Stimulated activated CD8-positive, alpha-beta memory T cell treated with anti-CD3 and anti-CD28 coated beads, Interleukin-15, amount 100 ng/mL, for 48 hours (primary cell): ENCODE measurements around the gene GRIK3.

Experiments used
- DNase-seq, 2 donors: peaks; one replicate each; pipeline ENCODE4 v3.0.0-alpha.2; 2020; ENCODE audit warnings: low read depth in 2 of 2

GRIK3 gene

GRCh38 chr1:36829961-36830360 is 204.4 kb downstream of the GRIK3 start:
- DNase-seq, result no peak

GRCh38 chr1:36829066-36829465 is 205.2 kb downstream of the GRIK3 start:
- DNase-seq, result no peak

GRCh38 chr1:36825226-36825625 is 209.1 kb downstream of the GRIK3 start:
- DNase-seq, result no peak

GRCh38 chr1:36824390-36824861 is 209.9 kb downstream of the GRIK3 start:
- DNase-seq, result no peak

GRCh38 chr1:36822648-36823047 is 211.7 kb downstream of the GRIK3 start:
- DNase-seq, result no peak

- DNase-seq, result no peak
Observed at GRCh38 chr1:36821386-36821785, 212.9 kb downstream of the GRIK3 start.

GRCh38 chr1:36818771-36819170 is 215.5 kb downstream of the GRIK3 start:
- no peak for DNase-seq

GRCh38 chr1:36816348-36816747 is 218.0 kb downstream of the GRIK3 start:
- no peak for DNase-seq

GRCh38 chr1:36814774-36815173 is 219.5 kb downstream of the GRIK3 start:
- no peak for DNase-seq

- DNase-seq, result no peak
Observed at GRCh38 chr1:36814083-36814482, 220.2 kb downstream of the GRIK3 start.

- no peak for DNase-seq
Observed at GRCh38 chr1:36807262-36807661, 227.1 kb downstream of the GRIK3 start.

GRCh38 chr1:36805979-36806640 is 228.2 kb downstream of the GRIK3 start:
- no peak for DNase-seq

- no peak for DNase-seq
Observed at GRCh38 chr1:36804669-36805314, 229.5 kb downstream of the GRIK3 start.

- no peak for DNase-seq
Observed at GRCh38 chr1:36803868-36804570, 230.3 kb downstream of the GRIK3 start.

GRCh38 chr1:36802018-36802417 is 232.3 kb downstream of the GRIK3 start:
- DNase-seq, result no peak

- no peak for DNase-seq
Observed at GRCh38 chr1:36797761-36798160, 236.6 kb downstream of the GRIK3 start.

- no peak for DNase-seq
Observed at GRCh38 chr1:36796733-36797132, 237.6 kb downstream of the GRIK3 start.

- no peak for DNase-seq
Observed at GRCh38 chr1:36796106-36796590, 238.2 kb downstream of the GRIK3 start.

GRCh38 chr1:36794460-36794859 is 239.9 kb downstream of the GRIK3 start:
- no peak for DNase-seq

GRCh38 chr1:36793452-36793851 is 240.9 kb downstream of the GRIK3 start:
- DNase-seq, result no peak

- DNase-seq, result no peak
Observed at GRCh38 chr1:36792292-36792691, 242.0 kb downstream of the GRIK3 start.

GRCh38 chr1:36790191-36790590 is 244.1 kb downstream of the GRIK3 start:
- no peak for DNase-seq

GRCh38 chr1:36789535-36789934 is 244.8 kb downstream of the GRIK3 start:
- DNase-seq, result no peak
